GM21423 (cell line): ENCODE data around the gene PRR5.

ENCODE experiments used
- ATAC-seq: cut with Tn5 transposase; IDR thresholded peaks from one replicate; pipeline ENCODE4 v1.9.1; 2021; ENCODE audit warnings: mild to moderate bottlenecking, moderate library complexity; ENCODE audit not compliant: unreplicated experiment

Gene PRR5

GRCh38 chr22:44782363-44782963 is 80.5 kb downstream of the PRR5 start:
- no peak for ATAC-seq

GRCh38 chr22:44783091-44783490 is 81.1 kb downstream of the PRR5 start:
- no peak for ATAC-seq

GRCh38 chr22:44783581-44783980 is 81.6 kb downstream of the PRR5 start:
- no peak for ATAC-seq

- ATAC-seq = no peak
Observed at GRCh38 chr22:44786136-44786535, 84.1 kb downstream of the PRR5 start.

- no peak for ATAC-seq
Observed at GRCh38 chr22:44786610-44787009, 84.6 kb downstream of the PRR5 start.
